ENCODE results near the gene BTN3A1.
"Not testable (repeated sequence)": the region's sequence is repeated elsewhere in the genome, so short reads cannot be mapped to it uniquely, and the experiment has no call there.

Gene BTN3A1

DNA sequence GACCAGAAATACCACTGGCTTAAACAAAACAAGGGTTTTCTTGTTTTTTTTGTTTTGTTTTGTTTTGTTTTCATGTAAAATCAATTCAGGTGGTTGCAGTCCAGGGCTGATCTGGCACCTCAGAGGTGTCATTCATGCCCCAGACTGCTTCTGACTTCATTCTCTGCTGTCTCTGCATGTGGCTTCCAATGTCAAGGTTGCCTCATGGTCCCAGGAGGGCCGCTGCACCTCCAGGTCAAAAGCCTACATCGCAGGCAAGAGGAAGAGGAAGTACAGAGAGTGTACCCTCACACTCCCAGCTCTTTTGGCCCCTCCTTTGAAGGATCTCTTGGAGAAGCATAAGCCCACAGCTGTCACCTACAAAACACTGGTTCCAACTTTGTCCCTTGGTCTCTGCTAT, 1.4 kb upstream of the BTN3A1 start:
- FAIRE-seq (no peak), DNase-seq (ENCODE audit: insufficient read length) (no peak)
- TF ChIP-seq POLR2AphosphoS5 (IDR thresholded peaks at IDR 0.05; ENCODE audit: low read depth, low read length) = no peak
- TF ChIP-seq TAF1 (IDR thresholded peaks at IDR 0.05; ENCODE audit: borderline replicate concordance, low read depth, low read length) = no peak

DNA sequence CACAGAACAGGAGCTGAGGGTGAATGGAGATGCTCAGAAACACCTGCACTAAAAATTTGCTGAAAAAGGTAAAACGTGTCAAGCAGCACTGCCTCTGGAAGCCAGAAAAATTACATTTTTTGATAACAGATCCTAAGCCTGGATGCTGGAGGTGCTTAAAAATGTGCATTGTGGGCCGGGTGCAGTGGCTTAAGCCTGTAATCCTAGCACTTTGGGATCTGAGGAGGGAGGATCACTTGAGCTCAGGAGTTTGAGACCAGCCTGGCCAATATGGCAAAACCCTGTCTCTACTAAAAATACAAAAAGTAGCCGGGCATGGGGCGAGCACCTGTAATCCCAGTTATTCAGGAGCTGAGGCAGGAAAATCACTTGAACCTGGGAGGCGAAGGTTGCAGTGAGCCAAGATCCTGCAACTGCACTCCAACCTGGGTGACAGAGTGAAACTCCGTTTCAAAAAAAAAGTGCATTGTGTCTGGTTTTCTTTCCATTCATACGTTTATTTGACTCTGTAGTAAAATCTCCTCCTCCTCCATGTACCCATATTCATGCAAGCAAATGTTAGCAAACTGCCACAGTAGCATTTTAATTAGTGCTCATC, 587 bp upstream of the BTN3A1 start:
- no peak for DNase-seq (ENCODE audit: insufficient read length)
- no peak for FAIRE-seq
- TF ChIP-seq TAF1 (IDR thresholded peaks at IDR 0.05; ENCODE audit: borderline replicate concordance, low read depth, low read length) = no peak
- TF ChIP-seq POLR2AphosphoS5 (IDR thresholded peaks at IDR 0.05; ENCODE audit: low read depth, low read length) = no peak
- no peak for TF ChIP-seq POLR2A (IDR thresholded peaks at IDR 0.05; ENCODE audit: low read depth, low read length)

DNA sequence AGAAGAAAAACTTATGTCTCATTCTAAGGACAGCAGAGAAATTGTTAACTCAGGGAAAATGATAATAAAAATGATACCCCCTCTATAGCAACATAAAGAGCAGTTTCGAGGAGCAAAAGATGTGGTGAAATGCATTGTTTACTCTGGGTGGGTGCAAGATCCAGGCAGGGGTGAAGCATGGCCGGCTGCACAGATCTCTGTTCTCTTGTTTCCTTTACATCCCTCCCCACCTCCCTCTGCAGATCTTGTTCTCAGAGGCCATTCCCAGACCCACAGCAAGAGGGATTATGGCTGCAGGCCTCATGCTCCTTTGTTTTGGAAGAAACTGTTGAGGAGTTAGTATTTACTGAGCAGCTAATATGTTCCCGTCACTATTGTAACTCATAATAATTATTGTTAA, 1.8 kb downstream of the BTN3A1 start:
- TF ChIP-seq TAF1 (IDR thresholded peaks at IDR 0.05; ENCODE audit: borderline replicate concordance, low read depth, low read length) (no peak), POLR2A (IDR thresholded peaks at IDR 0.05; ENCODE audit: low read depth, low read length) (no peak), POLR2AphosphoS5 (IDR thresholded peaks at IDR 0.05; ENCODE audit: low read depth, low read length) (no peak)
- DNase-seq (ENCODE audit: insufficient read length) (no peak), FAIRE-seq (no peak)

GRCh38 chr6:26404546-26404945, 2.5 kb downstream of the BTN3A1 start:
- FAIRE-seq = no peak
- no peak for DNase-seq (ENCODE audit: insufficient read length)
- TF ChIP-seq TAF1 (IDR thresholded peaks at IDR 0.05; ENCODE audit: borderline replicate concordance, low read depth, low read length) (no peak), POLR2A (IDR thresholded peaks at IDR 0.05; ENCODE audit: low read depth, low read length) (no peak), POLR2AphosphoS5 (IDR thresholded peaks at IDR 0.05; ENCODE audit: low read depth, low read length) (no peak)

GRCh38 chr6:26408828-26409730, 7.0 kb downstream of the BTN3A1 start:
- DNase-seq (ENCODE audit: insufficient read length) (no peak), FAIRE-seq (no peak)
- TF ChIP-seq TAF1 (IDR thresholded peaks at IDR 0.05; ENCODE audit: borderline replicate concordance, low read depth, low read length) = no peak
- no peak for TF ChIP-seq POLR2AphosphoS5 (IDR thresholded peaks at IDR 0.05; ENCODE audit: low read depth, low read length)
- no peak for TF ChIP-seq POLR2A (IDR thresholded peaks at IDR 0.05; ENCODE audit: low read depth, low read length)

GRCh38 chr6:26411751-26412150, 9.7 kb downstream of the BTN3A1 start:
- DNase-seq (ENCODE audit: insufficient read length) = no peak
- TF ChIP-seq POLR2A (IDR thresholded peaks at IDR 0.05; ENCODE audit: low read depth, low read length) (no peak), TAF1 (IDR thresholded peaks at IDR 0.05; ENCODE audit: borderline replicate concordance, low read depth, low read length) (no peak), POLR2AphosphoS5 (IDR thresholded peaks at IDR 0.05; ENCODE audit: low read depth, low read length) (no peak)
- FAIRE-seq = no peak

DNA sequence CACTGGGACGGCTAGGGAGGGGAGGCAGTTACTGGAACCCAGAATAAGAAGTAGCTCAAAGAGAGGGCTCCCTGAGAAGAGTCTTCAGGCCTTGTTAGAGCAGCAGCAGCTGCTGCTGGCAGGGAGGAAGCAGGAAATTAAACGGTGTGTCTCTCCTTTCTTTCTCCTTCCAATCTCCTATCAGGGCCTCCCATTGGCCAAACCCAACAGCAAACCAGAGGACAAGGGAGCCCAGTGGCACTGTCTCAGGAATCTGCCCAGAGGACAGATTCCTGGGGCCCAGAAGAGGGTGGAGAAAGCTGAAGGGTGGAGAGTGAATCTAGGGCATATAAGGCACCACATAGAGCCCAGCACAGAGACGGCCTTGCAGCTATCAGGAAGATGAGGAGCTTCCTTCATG, 10.2 kb downstream of the BTN3A1 start:
- DNase-seq (ENCODE audit: insufficient read length) = no peak
- no peak for TF ChIP-seq POLR2A (IDR thresholded peaks at IDR 0.05; ENCODE audit: low read depth, low read length)
- TF ChIP-seq TAF1 (IDR thresholded peaks at IDR 0.05; ENCODE audit: borderline replicate concordance, low read depth, low read length) = no peak
- no peak for TF ChIP-seq POLR2AphosphoS5 (IDR thresholded peaks at IDR 0.05; ENCODE audit: low read depth, low read length)
- FAIRE-seq = no peak

- DNase-seq (ENCODE audit: insufficient read length) = no peak
- no peak for FAIRE-seq
- no peak for TF ChIP-seq POLR2A (IDR thresholded peaks at IDR 0.05; ENCODE audit: low read depth, low read length)
- no peak for TF ChIP-seq TAF1 (IDR thresholded peaks at IDR 0.05; ENCODE audit: borderline replicate concordance, low read depth, low read length)
- TF ChIP-seq POLR2AphosphoS5 (IDR thresholded peaks at IDR 0.05; ENCODE audit: low read depth, low read length) = no peak
These were observed 10.9 kb downstream of the BTN3A1 start for GRCh38 chr6:26412954-26413353.

- FAIRE-seq (no peak), DNase-seq (ENCODE audit: insufficient read length) (no peak)
- no peak for TF ChIP-seq POLR2AphosphoS5 (IDR thresholded peaks at IDR 0.05; ENCODE audit: low read depth, low read length)
- TF ChIP-seq TAF1 (IDR thresholded peaks at IDR 0.05; ENCODE audit: borderline replicate concordance, low read depth, low read length) = no peak
- TF ChIP-seq POLR2A (IDR thresholded peaks at IDR 0.05; ENCODE audit: low read depth, low read length) = no peak
These were observed 12.2 kb downstream of the BTN3A1 start for GRCh38 chr6:26414281-26414680.

DNA sequence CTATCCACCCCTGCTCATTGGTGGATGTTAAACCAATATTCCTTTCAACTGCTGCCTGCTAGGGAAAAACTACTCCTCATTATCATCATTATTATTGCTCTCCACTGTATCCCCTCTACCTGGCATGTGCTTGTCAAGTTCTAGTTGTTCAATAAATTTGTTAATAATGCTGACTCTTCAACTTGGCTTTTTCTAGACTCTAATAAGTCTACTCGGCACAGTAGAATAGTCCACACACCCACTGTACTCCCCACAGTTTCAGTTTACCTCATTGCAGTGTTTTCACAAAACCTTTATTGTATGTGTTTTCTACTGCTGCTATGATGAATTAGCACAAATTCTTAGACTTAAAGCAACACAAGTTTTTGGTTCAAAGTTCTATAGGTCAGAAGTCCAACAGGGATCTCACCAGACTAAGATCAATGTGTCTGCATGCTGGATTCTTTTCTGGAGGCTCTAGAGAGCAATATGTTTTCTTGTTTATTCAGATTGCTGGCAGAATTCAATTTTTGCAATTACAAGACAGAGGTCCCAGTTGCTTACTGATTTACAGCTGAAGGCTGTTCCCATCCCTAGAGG, 13.1 kb downstream of the BTN3A1 start:
- no peak for FAIRE-seq
- no peak for TF ChIP-seq TAF1 (IDR thresholded peaks at IDR 0.05; ENCODE audit: borderline replicate concordance, low read depth, low read length)
- TF ChIP-seq POLR2AphosphoS5 (IDR thresholded peaks at IDR 0.05; ENCODE audit: low read depth, low read length) = no peak
- no peak for TF ChIP-seq POLR2A (IDR thresholded peaks at IDR 0.05; ENCODE audit: low read depth, low read length)
- no peak for DNase-seq (ENCODE audit: insufficient read length)

DNA sequence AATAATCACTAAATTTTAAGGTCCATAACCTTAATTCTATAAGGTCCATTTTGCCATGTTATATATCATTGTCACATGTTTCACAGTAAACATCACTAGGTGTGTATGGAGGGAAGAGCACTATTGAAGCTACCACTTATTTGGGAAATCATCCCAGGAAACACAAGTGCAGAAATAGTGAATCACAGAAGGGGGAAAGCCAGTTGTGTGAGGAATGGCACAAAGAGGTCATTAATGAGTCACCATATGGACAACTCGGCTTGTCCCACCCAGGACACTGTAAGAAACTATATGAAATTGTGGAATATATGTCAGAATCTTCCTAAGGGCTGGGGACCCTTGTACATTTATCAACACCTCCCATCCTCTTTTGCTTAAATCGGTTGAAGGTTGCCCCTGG, 13.7 kb downstream of the BTN3A1 start:
- DNase-seq (ENCODE audit: insufficient read length) = no peak
- FAIRE-seq = no peak
- no peak for TF ChIP-seq POLR2AphosphoS5 (IDR thresholded peaks at IDR 0.05; ENCODE audit: low read depth, low read length)
- no peak for TF ChIP-seq POLR2A (IDR thresholded peaks at IDR 0.05; ENCODE audit: low read depth, low read length)
- no peak for TF ChIP-seq TAF1 (IDR thresholded peaks at IDR 0.05; ENCODE audit: borderline replicate concordance, low read depth, low read length)

DNA sequence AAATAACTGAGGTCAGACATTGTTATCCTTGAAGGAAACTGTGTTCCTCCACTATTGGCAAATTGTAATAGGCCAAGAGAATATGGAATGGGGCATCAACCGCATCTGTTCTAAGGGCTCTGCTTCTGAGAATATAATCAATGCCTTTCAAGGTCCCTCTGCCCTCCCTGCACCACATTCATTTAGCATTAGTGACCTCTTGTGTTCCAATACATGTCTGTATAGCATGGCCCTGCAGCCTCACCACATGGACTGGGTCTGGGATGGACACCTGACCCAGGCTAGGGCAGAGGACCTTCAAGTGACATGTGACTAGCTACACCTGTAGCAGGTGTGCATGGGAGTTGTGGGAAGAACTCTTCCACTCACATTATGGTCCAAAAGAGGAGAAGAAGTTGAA, 14.2 kb downstream of the BTN3A1 start:
- no peak for TF ChIP-seq POLR2A (IDR thresholded peaks at IDR 0.05; ENCODE audit: low read depth, low read length)
- TF ChIP-seq TAF1 (IDR thresholded peaks at IDR 0.05; ENCODE audit: borderline replicate concordance, low read depth, low read length) = no peak
- TF ChIP-seq POLR2AphosphoS5 (IDR thresholded peaks at IDR 0.05; ENCODE audit: low read depth, low read length) = no peak
- FAIRE-seq (no peak), DNase-seq (ENCODE audit: insufficient read length) (no peak)

DNA sequence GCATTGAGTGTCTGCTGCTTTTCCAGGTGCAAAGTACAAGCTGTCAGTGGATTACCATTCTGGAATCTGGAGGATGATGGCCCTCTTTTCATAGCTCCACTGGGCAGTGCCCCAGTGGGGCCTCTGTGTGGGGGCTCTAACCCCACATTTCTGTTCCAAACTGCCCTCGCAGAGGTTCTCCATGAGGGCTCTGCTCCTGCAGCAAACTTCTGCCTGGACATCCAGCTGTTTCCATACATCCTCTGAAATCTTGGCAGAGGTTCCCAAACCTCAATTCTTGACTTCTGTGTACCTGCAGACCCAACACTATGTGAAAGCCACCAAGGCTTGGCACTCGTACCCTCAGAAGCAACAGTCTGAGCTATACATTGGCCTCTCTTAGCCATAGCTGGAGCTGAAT, 16.0 kb downstream of the BTN3A1 start:
- FAIRE-seq; DNase-seq (ENCODE audit: insufficient read length): not testable (repeated sequence)

GRCh38 chr6:26418795-26419194, 16.7 kb downstream of the BTN3A1 start:
- FAIRE-seq; DNase-seq (ENCODE audit: insufficient read length): not testable (repeated sequence)
